GM18508 (cell line): ENCODE measurements around the gene RHBDL1.

ENCODE experiments used
- ATAC-seq: cut with Tn5 transposase; IDR thresholded peaks from one replicate; pipeline ENCODE4 v1.9.1; 2021; ENCODE audit warnings: moderate number of reproducible peaks; ENCODE audit not compliant: insufficient read depth, unreplicated experiment

RHBDL1 gene

GRCh38 chr16:652454-653305, 22.8 kb upstream of the RHBDL1 start:
- no peak for ATAC-seq

- no peak for ATAC-seq
Measured at GRCh38 chr16:654034-654433, 21.4 kb upstream of the RHBDL1 start.

- no peak for ATAC-seq
Measured at GRCh38 chr16:657487-657886, 18.0 kb upstream of the RHBDL1 start.

GRCh38 chr16:658679-659571, 16.5 kb upstream of the RHBDL1 start:
- no peak for ATAC-seq

- no peak for ATAC-seq
Measured at GRCh38 chr16:659618-660017, 15.9 kb upstream of the RHBDL1 start.

- ATAC-seq, result no peak
Measured at GRCh38 chr16:660132-660458, 15.4 kb upstream of the RHBDL1 start.

GRCh38 chr16:660459-661183, 14.8 kb upstream of the RHBDL1 start:
- ATAC-seq, result no peak

- no peak for ATAC-seq
Measured at GRCh38 chr16:661184-661821, 14.2 kb upstream of the RHBDL1 start.

GRCh38 chr16:662095-662494, 13.4 kb upstream of the RHBDL1 start:
- ATAC-seq, result no peak

GRCh38 chr16:662597-662996, 12.9 kb upstream of the RHBDL1 start:
- ATAC-seq, result no peak

GRCh38 chr16:666572-666971, 8.9 kb upstream of the RHBDL1 start:
- ATAC-seq, result no peak

- ATAC-seq, result no peak
Measured at GRCh38 chr16:667113-667779, 8.2 kb upstream of the RHBDL1 start.

- no peak for ATAC-seq
Measured at GRCh38 chr16:667780-668518, 7.5 kb upstream of the RHBDL1 start, which contains the start of gene RHOT2. Gene RHOT2 (plus strand): TSS chr16:668132. CDS start chr16:668200, 68 bp downstream.

GRCh38 chr16:668519-669171, 6.8 kb upstream of the RHBDL1 start:
- no peak for ATAC-seq

GRCh38 chr16:669666-670065, 5.8 kb upstream of the RHBDL1 start:
- ATAC-seq, result no peak

- ATAC-seq, result no peak
Measured at GRCh38 chr16:670485-671352, 4.8 kb upstream of the RHBDL1 start.

- no peak for ATAC-seq
Measured at GRCh38 chr16:671353-672131, 3.9 kb upstream of the RHBDL1 start.
